Measurements from ENCODE around the gene ZFHX2.

- no peak for TF ChIP-seq SIN3A (IDR thresholded peaks at IDR 0.05; ENCODE audit: borderline replicate concordance, low read depth, low read length)
- TF ChIP-seq IRF3 (IDR thresholded peaks at IDR 0.05; ENCODE audit: low read depth, low read length): no peak
Measured at GRCh38 chr14:23577004-23577681, 25.6 kb upstream of the ZFHX2 start.

Data from SK-N-SH (cell line).